ENCODE results near the gene OGG1. TPM values are rescaled to one million over a fixed set of nuclear protein-coding genes. Genes with fewer than 3 reads are reported as not detected.

Gene OGG1
- 10 to 100 TPM; 22.6 to 38.2 TPM for total RNA-seq

DNA sequence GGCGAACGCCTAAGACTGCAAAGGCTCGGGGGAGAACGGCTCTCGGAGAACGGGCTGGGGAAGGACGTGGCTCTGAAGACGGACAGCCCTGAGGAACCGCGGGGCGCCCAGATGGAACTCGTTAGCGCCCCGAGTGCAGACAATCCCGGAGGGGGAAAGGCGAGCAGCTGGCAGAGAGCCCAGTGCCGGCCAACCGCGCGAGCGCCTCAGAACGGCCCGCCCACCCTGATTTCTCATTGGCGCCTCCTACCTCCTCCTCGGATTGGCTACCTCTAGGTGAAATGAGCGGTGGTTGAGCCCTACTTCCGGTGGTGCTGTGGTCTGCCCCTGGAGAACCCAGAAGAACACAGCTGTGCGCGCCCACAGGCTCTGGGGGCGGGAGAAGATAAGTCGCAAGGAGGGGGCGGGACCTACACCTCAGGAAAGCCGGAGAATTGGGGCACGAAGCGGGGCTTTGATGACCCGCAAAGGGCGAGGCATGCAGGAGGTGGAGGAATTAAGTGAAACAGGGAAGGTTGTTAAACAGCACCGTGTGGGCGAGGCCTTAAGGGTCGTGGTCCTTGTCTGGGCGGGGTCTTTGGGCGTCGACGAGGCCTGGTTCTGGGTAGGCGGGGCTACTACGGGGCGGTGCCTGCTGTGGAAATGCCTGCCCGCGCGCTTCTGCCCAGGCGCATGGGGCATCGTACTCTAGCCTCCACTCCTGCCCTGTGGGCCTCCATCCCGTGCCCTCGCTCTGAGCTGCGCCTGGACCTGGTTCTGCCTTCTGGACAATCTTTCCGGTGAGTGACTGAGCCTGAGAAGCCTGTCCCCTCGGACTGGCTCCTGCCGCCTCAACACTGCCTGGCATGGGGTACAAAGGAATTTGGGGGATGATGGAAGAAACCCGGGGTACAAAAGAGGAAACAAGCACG lies at the start of gene OGG1:
TSS of gene OGG1 (plus strand) at position 308 of the 911 bp plus-strand sequence. CDS start at position 643, 335 bp downstream.
- intact Hi-C loops (cut with DNase I) = loop anchor here (1.0 kb wide), 1 partner anchor 42 kb away; the partner anchor contains the start of gene TADA3
- peaks cover 8 to 14% of the 10 kb centered on the region in 2 donors for H3K36me3 ChIP-seq
- H3K4me1 ChIP-seq (replicated peaks) = no peaks in the 10 kb centered on the region

DNA sequence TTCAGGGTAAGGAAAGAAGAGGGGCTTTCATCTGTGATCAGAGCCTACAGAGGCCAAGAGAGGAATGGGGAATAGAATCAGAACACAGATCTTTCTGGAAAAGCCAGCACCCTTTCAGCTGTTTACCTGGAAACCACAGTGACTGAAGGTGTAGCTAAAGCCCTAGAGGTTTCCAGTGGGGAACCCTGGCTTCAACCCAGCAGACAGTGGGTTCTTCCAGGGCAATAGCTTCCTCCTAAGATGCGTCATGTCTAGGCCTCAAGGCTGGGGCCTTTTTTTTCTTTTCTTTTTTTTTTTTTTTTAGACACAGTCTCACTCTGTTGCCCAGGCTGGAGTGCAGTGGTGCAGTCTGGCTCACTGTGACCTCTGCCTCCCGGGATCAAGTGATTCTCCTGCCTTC lies 49.2 kb upstream of the OGG1 start:
- intact Hi-C loops (cut with DNase I) = no loop called here
- Histone ChIP-seq H3K9me3 (no peaks in the 10 kb centered on the region), H3K36me3 (peaks cover 3 to 5% of the 10 kb centered on the region in 2 donors), H3K27ac (no peak overlapping the region), H3K4me1 (replicated peaks) (peaks cover 7% of the 10 kb centered on the region), H3K4me3 (no peak overlapping the region), H3K27me3 (replicated peaks; ENCODE audit: insufficient read depth) (no peaks in the 10 kb centered on the region)
- 85% methylated on average over 2 of the region's 2 CpGs for WGBS
- no peak for DNase-seq (ENCODE audit: low spot score)
- TF ChIP-seq, protein P1, sequence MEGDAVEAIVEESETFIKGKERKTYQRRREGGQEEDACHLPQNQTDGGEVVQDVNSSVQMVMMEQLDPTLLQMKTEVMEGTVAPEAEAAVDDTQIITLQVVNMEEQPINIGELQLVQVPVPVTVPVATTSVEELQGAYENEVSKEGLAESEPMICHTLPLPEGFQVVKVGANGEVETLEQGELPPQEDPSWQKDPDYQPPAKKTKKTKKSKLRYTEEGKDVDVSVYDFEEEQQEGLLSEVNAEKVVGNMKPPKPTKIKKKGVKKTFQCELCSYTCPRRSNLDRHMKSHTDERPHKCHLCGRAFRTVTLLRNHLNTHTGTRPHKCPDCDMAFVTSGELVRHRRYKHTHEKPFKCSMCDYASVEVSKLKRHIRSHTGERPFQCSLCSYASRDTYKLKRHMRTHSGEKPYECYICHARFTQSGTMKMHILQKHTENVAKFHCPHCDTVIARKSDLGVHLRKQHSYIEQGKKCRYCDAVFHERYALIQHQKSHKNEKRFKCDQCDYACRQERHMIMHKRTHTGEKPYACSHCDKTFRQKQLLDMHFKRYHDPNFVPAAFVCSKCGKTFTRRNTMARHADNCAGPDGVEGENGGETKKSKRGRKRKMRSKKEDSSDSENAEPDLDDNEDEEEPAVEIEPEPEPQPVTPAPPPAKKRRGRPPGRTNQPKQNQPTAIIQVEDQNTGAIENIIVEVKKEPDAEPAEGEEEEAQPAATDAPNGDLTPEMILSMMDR (IDR thresholded peaks at IDR 0.05) = no peak
- no peak for TF ChIP-seq POLR2AphosphoS5 (IDR thresholded peaks at IDR 0.05)

More for the DNA sequence above, at the start of gene OGG1:
- under 1% methylated on average over 57 of the region's 60 CpGs for WGBS
- H3K27ac ChIP-seq = peak within 1 kb of the TSS; percentile 92 to 93
- TF ChIP-seq POLR2A (IDR thresholded peaks at IDR 0.05) (peak; percentile 46), POLR2AphosphoS5 (IDR thresholded peaks at IDR 0.05) (peak; percentile 96)
- TF ChIP-seq, protein P1 (IDR thresholded peaks at IDR 0.05) = peak in 2 of 4 experiments; percentile 23 to 36
- no peaks in the 10 kb centered on the region for H3K27me3 ChIP-seq (replicated peaks; ENCODE audit: insufficient read depth)
- H3K4me3 ChIP-seq = peak within 1 kb of the TSS; percentile 48 to 55
- H3K9me3 ChIP-seq = no peaks in the 10 kb centered on the region
- peak; percentile 99 for DNase-seq (ENCODE audit: low spot score)

DNA sequence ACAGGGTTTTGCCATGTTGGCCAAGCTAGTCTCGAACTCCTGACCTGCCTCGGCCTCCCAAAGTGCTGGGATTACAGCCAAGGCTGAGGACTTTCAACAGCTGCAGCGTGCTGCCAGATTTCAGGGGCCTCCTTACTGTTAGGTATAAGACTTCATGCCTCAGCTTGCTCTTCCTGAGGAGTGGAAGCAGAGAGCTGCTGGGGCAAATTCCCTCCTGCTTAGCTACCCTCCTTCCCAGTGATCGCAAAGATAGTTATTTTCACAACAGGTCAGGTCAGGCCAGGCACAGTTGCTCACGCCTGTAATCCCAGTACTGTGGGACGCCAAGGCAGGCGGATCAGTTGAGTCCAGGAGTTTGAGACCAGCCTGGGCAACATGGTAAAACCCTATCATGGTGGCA lies 48.7 kb upstream of the OGG1 start:
- intact Hi-C loops (cut with DNase I) = no loop called here
- Histone ChIP-seq H3K27me3 (replicated peaks; ENCODE audit: insufficient read depth) (no peaks in the 10 kb centered on the region), H3K4me3 (no peak overlapping the region), H3K9me3 (no peaks in the 10 kb centered on the region), H3K27ac (no peak overlapping the region), H3K4me1 (replicated peaks) (peaks cover 7% of the 10 kb centered on the region), H3K36me3 (peaks cover 3 to 5% of the 10 kb centered on the region in 2 donors)
- 76% methylated on average over 7 of the region's 7 CpGs for WGBS
- DNase-seq (ENCODE audit: low spot score) = no peak
- TF ChIP-seq, protein P1 (IDR thresholded peaks at IDR 0.05) = no peak
- TF ChIP-seq POLR2AphosphoS5 (IDR thresholded peaks at IDR 0.05) (no peak), POLR2A (IDR thresholded peaks at IDR 0.05) (no peak)

DNA sequence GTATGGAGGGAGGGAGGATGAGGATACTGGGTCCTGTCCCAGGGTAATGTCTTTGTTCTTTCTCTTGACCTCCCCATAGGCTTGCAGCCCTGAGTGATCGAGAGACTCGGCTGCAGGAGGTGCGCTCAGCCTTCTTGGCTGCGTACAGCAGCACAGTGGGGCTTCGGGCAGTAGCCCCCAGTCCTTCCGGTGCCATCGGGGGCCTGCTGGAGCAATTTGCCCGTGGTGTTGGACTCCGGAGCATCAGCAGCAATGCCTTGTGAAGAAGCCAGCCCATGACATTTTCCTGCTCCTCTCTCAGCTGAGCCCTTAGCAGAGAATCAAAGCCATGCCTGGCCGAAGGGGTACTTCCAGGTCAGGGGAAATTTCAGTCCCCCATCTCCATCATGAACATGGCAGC lies 48.0 kb upstream of the OGG1 start:
- Histone ChIP-seq H3K4me3 (no peak overlapping the region), H3K4me1 (replicated peaks) (peaks cover 7% of the 10 kb centered on the region), H3K27ac (no peak overlapping the region), H3K27me3 (replicated peaks; ENCODE audit: insufficient read depth) (no peaks in the 10 kb centered on the region), H3K36me3 (peaks cover 3 to 5% of the 10 kb centered on the region in 2 donors), H3K9me3 (no peaks in the 10 kb centered on the region)
- no peak for DNase-seq (ENCODE audit: low spot score)
- TF ChIP-seq POLR2A (IDR thresholded peaks at IDR 0.05) = no peak
- TF ChIP-seq, protein P1 (IDR thresholded peaks at IDR 0.05) = no peak
- TF ChIP-seq POLR2AphosphoS5 (IDR thresholded peaks at IDR 0.05) = no peak
- 98% methylated on average over 10 of the region's 10 CpGs for WGBS
- intact Hi-C loops (cut with DNase I) = no loop called here
